HepG2 (cell line): ENCODE measurements around the gene CAPN3. TPM values are rescaled to one million over a fixed set of nuclear protein-coding genes. Genes with fewer than 3 reads are reported as not detected.

Source experiments
- ATAC-seq: fragments of 200-7000 bp; cut with Tn5 transposase; 3 replicates; pipeline ENCODE4 v1.9.1; 2020; ENCODE audit warnings: mild to moderate bottlenecking, moderate library complexity
- BruUV-seq: library from RNA; stranded (reverse); fragments of 400-500 nt; replicated peaks from 2 replicates; lab custom pipeline; 2021; lab: Mats Ljungman, UMichigan
- CTCF ChIA-PET: fragments of 300-600 bp; formaldehyde crosslinking; extraction: SDS; loops from one replicate; lab custom pipeline; 2021; ENCODE audit warnings: low total read pairs, inconsistent platforms, low intra/inter-chr PET ratio; lab: Yijun Ruan, JAX
- POLR2A ChIA-PET: fragments of 350-600 bp; sonication (Branson Sonifier 250); formaldehyde crosslinking; loops from one replicate; lab custom pipeline; 2020; ENCODE audit warnings: antibody characterized with exemption, inconsistent platforms; lab: Yijun Ruan, JAX
- DNase-seq: peaks from one replicate; pipeline ENCODE4 v3.0.0-alpha.2; 2015; ENCODE audit warnings: low spot score
- FAIRE-seq: peaks from 3 replicates; lab custom pipeline; 2011; peaks lifted over from hg19 to GRCh38; lab: Jason Lieb, UNC
- H2AFZ ChIP-seq: one replicate; pipeline ENCODE4 v1.6.1; 2011; ENCODE audit warnings: low read length, inconsistent platforms
- H3K27ac ChIP-seq: fragments of 300-600 bp; 3 replicates; pipeline ENCODE4 v1.8.0; 2011; ENCODE audit warnings: mixed run types, mild to moderate bottlenecking, mixed read lengths, low read length, inconsistent platforms; ENCODE audit not compliant: insufficient read depth; ENCODE audit errors: extremely low read length
- H3K27me3 ChIP-seq, 2 experiments: fragments of 200-600 bp in 1 of 2; 2 replicates in 1 of 2; 3 replicates in 1 of 2; pipeline versions ENCODE4 v1.6.0 to v1.8.0; 2011; ENCODE audit warnings: low read length in 2 of 2, mild to moderate bottlenecking in 2 of 2, moderate library complexity in 2 of 2, inconsistent platforms in 1 of 2; ENCODE audit not compliant: insufficient read depth in 2 of 2, control insufficient read depth in 1 of 2
- H3K36me3 ChIP-seq, 2 experiments: fragments of 200-600 bp in 1 of 2; replicated peaks in 1 of 2; 2 replicates in 1 of 2; 3 replicates in 1 of 2; pipeline versions ENCODE4 v1.5.1 to v1.8.0; 2011; ENCODE audit warnings: low read length in 2 of 2, inconsistent platforms in 1 of 2; ENCODE audit not compliant: insufficient read depth in 2 of 2, control insufficient read depth in 1 of 2
- H3K4me1 ChIP-seq: 2 replicates; pipeline ENCODE4 v1.5.1; 2012; ENCODE audit warnings: low read length, inconsistent platforms; ENCODE audit not compliant: insufficient read depth
- H3K4me2 ChIP-seq: 2 replicates; pipeline ENCODE4 v1.6.0; 2011; ENCODE audit warnings: low read depth, low read length, inconsistent platforms
- H3K4me3 ChIP-seq, 3 experiments: fragments of 200-600 bp in 1 of 3; sonication (generic), shearing (Covaris generic) in 1 of 3; replicated peaks in 1 of 3; 2 replicates each; pipeline ENCODE4 v1.5.1; 2011 to 2016; ENCODE audit warnings: low read length in 3 of 3, inconsistent platforms in 2 of 3, low read depth in 2 of 3, mild to moderate bottlenecking in 2 of 3, control low read depth in 1 of 3, mixed read lengths in 1 of 3; ENCODE audit not compliant: insufficient read depth in 1 of 3
- H3K79me2 ChIP-seq: one replicate; pipeline ENCODE4 v1.6.1; 2011; ENCODE audit warnings: low read length, inconsistent platforms; ENCODE audit not compliant: insufficient read depth
- H3K9ac ChIP-seq: 2 replicates; pipeline ENCODE4 v1.6.0; 2011; ENCODE audit warnings: mild to moderate bottlenecking, low read depth, low read length, inconsistent platforms; ENCODE audit not compliant: insufficient read depth
- H3K9me3 ChIP-seq: 2 replicates; pipeline ENCODE4 v1.5.1; 2012; ENCODE audit warnings: mild to moderate bottlenecking, low read length
- H4K20me1 ChIP-seq: 2 replicates; pipeline ENCODE4 v1.6.0; 2011; ENCODE audit warnings: inconsistent platforms, mild to moderate bottlenecking, low read length, moderate library complexity; ENCODE audit not compliant: insufficient read depth
- ASH2L ChIP-seq: fragments of 300-600, 200-600 bp; sonication (generic); IDR thresholded peaks from 2 replicates; pipeline ENCODE4 v1.7.0; 2017; ENCODE audit warnings: low read depth, mild to moderate bottlenecking, moderate library complexity, mixed read lengths, low read length; ENCODE audit not compliant: insufficient read length
- CCAR2 ChIP-seq: fragments of 200-400 bp; formaldehyde crosslinking; optimal IDR thresholded peaks from 2 replicates; pipeline ENCODE3; 2018; ENCODE audit warnings: low read depth, mild to moderate bottlenecking, low read length, moderate library complexity
- HMGA1 ChIP-seq: sonication (generic); formaldehyde crosslinking; conservative IDR thresholded peaks from 2 replicates; pipeline ENCODE4 v1.4.0; 2020; ENCODE audit warnings: missing genetic modification reagents
- NCOA1 ChIP-seq: sonication (generic); formaldehyde crosslinking; IDR thresholded peaks from 2 replicates; pipeline ENCODE4 v1.9.0; 2021; ENCODE audit warnings: missing genetic modification reagents
- PRDM15 ChIP-seq: sonication (generic); formaldehyde crosslinking; IDR thresholded peaks from 2 replicates; pipeline ENCODE4 v1.4.0; 2020; ENCODE audit warnings: missing genetic modification reagents
- ZBTB1 ChIP-seq: sonication (generic); formaldehyde crosslinking; IDR thresholded peaks from 2 replicates; pipeline ENCODE4 v1.4.0; 2020; ENCODE audit warnings: missing genetic modification reagents, borderline replicate concordance
- ZNF180 ChIP-seq: sonication (generic); formaldehyde crosslinking; IDR thresholded peaks from 2 replicates; pipeline ENCODE4 v1.4.0; 2020; ENCODE audit warnings: low read depth, missing genetic modification reagents, borderline replicate concordance
- ZNF883 ChIP-seq: sonication (generic); formaldehyde crosslinking; IDR thresholded peaks from 2 replicates; pipeline ENCODE4 v1.5.1; 2020; ENCODE audit warnings: mild to moderate bottlenecking, missing genetic modification reagents; ENCODE audit errors: not compliant biosample characterization
- WGBS: methylation state at CpG from one replicate; pipeline ENCODE4 v1.1.6; 2017; ENCODE audit warnings: low lambda C conversion rate; 5-methylcytosine and 5-hydroxymethylcytosine counted together
- in situ Hi-C: cut with HindIII; loops from 2 replicates; pipeline ENCODE4 v1.10.0; 2017; ENCODE audit warnings: low pct_unique_long_range_greater_than_20kb; ENCODE audit not compliant: extremely low pct_ligation_motif_present
- intact Hi-C: fragments of 100-400 bp; cut with micrococcal nuclease; formaldehyde crosslinking; loops from one replicate; pipeline ENCODE4 v1.10.0; 2022; ENCODE audit not compliant: unreplicated experiment
- polyA plus RNA-seq, 8 experiments: library from polyadenylated mRNA; depleted of rRNA in 3 of 8; stranded (reverse) in 7 of 8; unstranded in 1 of 8; fragments of >200 nt; fragmentation: Illumina TruSeq in 4 of 8; extraction: Trizol in 4 of 8; gene quantifications; 2 replicates each; pipeline versions ENCODE4 v1.2.1 to v1.2.3, GENCODE V29; 2011 to 2016; ENCODE audit warnings: low read depth in 4 of 8, missing spikeins in 1 of 8, mixed read lengths in 1 of 8; ENCODE audit not compliant: insufficient read depth in 1 of 8
- total RNA-seq, 5 experiments: library from RNA; depleted of rRNA; stranded (reverse); fragments of >200 nt; fragmentation: Illumina TruSeq; extraction: Trizol; gene quantifications; 2 replicates each; pipeline ENCODE4 v1.2.3, GENCODE V29; 2016; ENCODE audit warnings: low read depth in 1 of 5

Gene CAPN3
- total and polyA plus RNA-seq, 2 of the 13 experiments (the other 11 are each of a cell fraction or from before 2014, with no cell fraction given) = 1.3 to 4.6 TPM

- TSS peak; percentile 55 for BruUV-seq
- no peaks in the 10 kb centered on the region for H4K20me1 ChIP-seq
- H3K27me3 ChIP-seq = no peaks in the 10 kb centered on the region
- no peaks in the 10 kb centered on the region for H3K4me1 ChIP-seq
- FAIRE-seq (no peak), ATAC-seq (no peak), DNase-seq (no peak)
- H3K9me3 ChIP-seq = no peaks in the 10 kb centered on the region
- H2AFZ ChIP-seq = no peak overlapping the region
- in situ Hi-C loops (no loop called here), intact Hi-C loops (no loop called here)
- H3K4me2 ChIP-seq = no peak overlapping the region
- peaks cover 12 to 50% of the 10 kb centered on the region in 2 experiments for H3K36me3 ChIP-seq
- WGBS = 98% methylated on average over 4 of the region's 4 CpGs
- TF ChIP-seq ZNF180 (no peak), ASH2L (no peak), NCOA1 (no peak)
- CTCF ChIA-PET = no interaction called here
- H3K9ac ChIP-seq = no peak overlapping the region
- no peak overlapping the region for H3K4me3 ChIP-seq
- POLR2A ChIA-PET = no interaction called here
- no peaks in the 10 kb centered on the region for H3K79me2 ChIP-seq
- H3K27ac ChIP-seq = no peak overlapping the region
Measured at GRCh38 chr15:42450425-42450790, 91.1 kb downstream of the CAPN3 start.

- Histone ChIP-seq H2AFZ (no peak overlapping the region), H3K27me3 (no peaks in the 10 kb centered on the region), H3K27ac (no peak overlapping the region), H3K4me1 (no peaks in the 10 kb centered on the region), H4K20me1 (no peaks in the 10 kb centered on the region), H3K4me2 (no peak overlapping the region), H3K9me3 (no peaks in the 10 kb centered on the region), H3K79me2 (no peaks in the 10 kb centered on the region), H3K9ac (no peak overlapping the region), H3K36me3 (peaks cover 8 to 29% of the 10 kb centered on the region in 2 experiments), H3K4me3 (no peak overlapping the region)
- in situ Hi-C loops = no loop called here
- ATAC-seq (no peak), DNase-seq (no peak), FAIRE-seq (no peak)
- POLR2A ChIA-PET = no interaction called here
- intact Hi-C loops = no loop called here
- CTCF ChIA-PET = no interaction called here
- WGBS = 98% methylated on average over 3 of the region's 3 CpGs
- BruUV-seq = no TSS peak
- no peak for TF ChIP-seq ZBTB1 (CRISPR knock-in tag)
- no peak for TF ChIP-seq CCAR2
- no peak for TF ChIP-seq ZNF883 (CRISPR knock-in tag)
- TF ChIP-seq HMGA1 (CRISPR knock-in tag) = no peak
- no peak for TF ChIP-seq PRDM15 (CRISPR knock-in tag)
Measured at GRCh38 chr15:42453826-42454225, 94.5 kb downstream of the CAPN3 start.
